ENCODE data around the gene VAPB. TPM values are rescaled to one million over a fixed set of nuclear protein-coding genes. Genes with fewer than 3 reads are reported as not detected.
"Not testable (repeated sequence)": the region's sequence is repeated elsewhere in the genome, so short reads cannot be mapped to it uniquely, and the experiment has no call there.

The VAPB gene
- total and polyA plus RNA-seq, 10 of the 15 experiments (the other 5 are each of a cell fraction or from before 2014, with no cell fraction given) = 3.2 to 28.6 (median 20.5) TPM

DNA sequence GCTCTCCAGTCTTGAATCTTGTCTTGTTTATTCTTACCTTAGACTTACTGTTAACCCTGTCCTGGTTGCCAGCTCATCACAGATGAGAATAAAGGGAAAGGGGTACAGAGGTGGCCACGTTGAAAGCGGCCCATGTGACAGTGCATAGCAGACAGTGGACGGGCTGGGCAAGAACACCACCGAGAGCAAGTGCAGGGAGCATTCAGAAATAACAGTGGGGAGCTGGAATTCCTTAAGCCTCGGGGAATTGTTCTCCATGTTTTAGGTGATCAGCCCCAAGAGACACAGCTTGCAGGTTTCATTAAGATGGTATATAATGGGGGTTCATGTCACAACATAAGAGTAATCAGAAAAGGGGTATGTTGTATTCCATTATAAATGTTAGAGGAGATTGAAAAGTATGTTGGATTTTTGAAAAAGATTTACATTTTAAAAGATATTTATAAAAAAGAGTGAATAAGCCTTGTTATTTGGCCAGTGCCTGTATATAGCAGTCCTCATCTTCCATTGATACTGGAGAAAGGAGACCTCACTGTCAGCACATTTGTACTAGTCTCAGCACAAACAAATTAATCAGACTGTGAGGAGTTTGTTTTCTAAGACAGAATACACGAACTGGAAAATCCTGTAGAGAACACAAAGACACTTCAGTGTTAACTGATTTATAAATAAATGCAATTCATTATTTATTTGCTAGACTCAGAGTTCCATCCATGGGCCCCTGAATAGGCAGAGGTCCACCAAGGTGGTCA is 35.4 kb downstream of the VAPB start:
- ATAC-seq = no peak
- Histone ChIP-seq H3K4me2 (ENCODE audit: control insufficient read depth, insufficient read depth) (no peak overlapping the region), H3K4me3 (no peak overlapping the region), H2AFZ (ENCODE audit: control insufficient read depth, low read depth, low read length) (no peak overlapping the region), H3K79me2 (ENCODE audit: control insufficient read depth, insufficient read depth, low read length) (peaks cover 14% of the 10 kb centered on the region), H3K36me3 (ENCODE audit: control insufficient read depth in 2 of 2, insufficient read depth in 2 of 2, low read length in 1 of 2) (peaks cover 7 to 25% of the 10 kb centered on the region in 2 experiments), H3K27ac (ENCODE audit: control insufficient read depth, insufficient read depth) (no peak overlapping the region), H3K9me3 (replicated peaks; ENCODE audit: control insufficient read depth, insufficient read depth, low read length) (no peaks in the 10 kb centered on the region; the same call in 2 of the 3 replicates), H4K20me1 (ENCODE audit: control insufficient read depth, insufficient read depth) (peaks cover 5% of the 10 kb centered on the region; the same call in 1 of the 2 replicates), H3K4me1 (ENCODE audit: control insufficient read depth, insufficient read depth, low read length) (no peaks in the 10 kb centered on the region), H3K9ac (ENCODE audit: control insufficient read depth, insufficient read depth, low read length) (no peak overlapping the region), H3K27me3 (replicated peaks in 1 of 2; ENCODE audit: control insufficient read depth in 2 of 2, insufficient read depth in 2 of 2, low read length in 1 of 2) (no peaks in the 10 kb centered on the region)
- SMC1A ChIA-PET (ENCODE audit: uncharacterized antibody, unreplicated experiment) = interaction anchor here (0.6 to 1.8 kb wide), 3 partner anchors 16 to 111 kb away, joined by 3 read pairs; no protein-coding TSS in a partner anchor
- no TSS peak for BruUV-seq (replicated peaks)
- no peak for TF ChIP-seq NBN (IDR thresholded peaks at IDR 0.05)
- no peak for TF ChIP-seq CBX5 (IDR thresholded peaks at IDR 0.05; ENCODE audit: low read depth)
- no peak for TF ChIP-seq YY1 (IDR thresholded peaks at IDR 0.05; ENCODE audit: low read depth, low read length)
- no peak for TF ChIP-seq USF2 (IDR thresholded peaks at IDR 0.05; ENCODE audit: borderline replicate concordance, low read depth, low read length)
- TF ChIP-seq IKZF1 (conservative IDR thresholded peaks at IDR 0.05) = no peak
- no peak for TF ChIP-seq BACH1 (IDR thresholded peaks at IDR 0.05; ENCODE audit: borderline replicate concordance)
- no peak for TF ChIP-seq HDAC2 (IDR thresholded peaks at IDR 0.05)
- TF ChIP-seq NFYA (IDR thresholded peaks at IDR 0.05; ENCODE audit: borderline replicate concordance, low read depth, low read length) = no peak
- TF ChIP-seq MXI1 (IDR thresholded peaks at IDR 0.05; ENCODE audit: low read depth, low read length) = no peak
- TF ChIP-seq PAX5 (IDR thresholded peaks at IDR 0.05; ENCODE audit: borderline replicate concordance, low read depth, low read length) = no peak
- no peak for TF ChIP-seq RBBP5 (conservative IDR thresholded peaks at IDR 0.05)
- no peak for TF ChIP-seq SIX5 (IDR thresholded peaks at IDR 0.05; ENCODE audit: low read depth, low read length, severe bottlenecking)
- WGBS (ENCODE audit: insufficient coverage, insufficient replicate concordance, low lambda C conversion rate, missing lambda C conversion rate) = over 99% methylated on average over 6 of the region's 6 CpGs
- DNase-seq (ENCODE audit: low read depth, low spot score) = no peak
- FAIRE-seq = no peak
- CTCF ChIA-PET = interaction anchor here (2.0 kb wide), 1 partner anchor 8 kb away, joined by 7 read pairs; no protein-coding TSS in a partner anchor
- RAD21 ChIA-PET (ENCODE audit: unreplicated experiment) = no interaction called here
- in situ Hi-C loops (cut with MboI) (loop anchor here (5.0 kb wide), 1 partner anchor 48 kb away; no protein-coding TSS in a partner anchor), intact Hi-C loops (cut with micrococcal nuclease; ENCODE audit: unreplicated experiment) (no loop called here)
- POLR2A ChIA-PET = interaction anchor here (0.6 to 1.0 kb wide), 3 partner anchors 36 to 133 kb away, joined by 3 to 6 read pairs (median 3); partner anchors contain the start of gene VAPB

DNA sequence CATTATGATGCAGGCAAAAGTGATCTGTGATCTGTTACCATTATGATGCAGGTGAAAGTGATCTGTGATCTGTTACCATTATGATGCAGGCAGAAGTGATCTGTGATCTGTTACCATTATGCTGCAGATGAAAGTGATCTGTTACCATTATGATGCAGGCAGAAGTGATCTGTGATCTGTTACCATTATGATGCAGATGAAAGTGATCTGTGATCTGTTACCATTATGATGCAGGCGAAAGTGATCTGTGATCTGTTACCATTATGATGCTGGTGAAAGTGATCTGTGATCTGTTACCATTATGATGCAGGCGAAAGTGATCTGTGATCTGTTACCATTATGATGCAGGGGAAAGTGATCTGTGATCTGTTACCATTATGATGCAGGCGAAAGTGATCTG is 38.5 kb downstream of the VAPB start:
- H2AFZ ChIP-seq (ENCODE audit: control insufficient read depth, low read depth, low read length); H3K4me2 ChIP-seq (ENCODE audit: control insufficient read depth, insufficient read depth); BruUV-seq (replicated peaks); H4K20me1 ChIP-seq (ENCODE audit: control insufficient read depth, insufficient read depth); RAD21 ChIA-PET (ENCODE audit: unreplicated experiment); intact Hi-C loops (cut with micrococcal nuclease; ENCODE audit: unreplicated experiment); H3K4me1 ChIP-seq (ENCODE audit: control insufficient read depth, insufficient read depth, low read length); H3K27ac ChIP-seq (ENCODE audit: control insufficient read depth, insufficient read depth); H3K4me3 ChIP-seq; CTCF ChIA-PET; H3K27me3 ChIP-seq (replicated peaks in 1 of 2; ENCODE audit: control insufficient read depth in 2 of 2, insufficient read depth in 2 of 2, low read length in 1 of 2); FAIRE-seq; SMC1A ChIA-PET (ENCODE audit: uncharacterized antibody, unreplicated experiment); DNase-seq (ENCODE audit: low read depth, low spot score); H3K9ac ChIP-seq (ENCODE audit: control insufficient read depth, insufficient read depth, low read length); POLR2A ChIA-PET; in situ Hi-C loops (cut with MboI); ATAC-seq; H3K9me3 ChIP-seq (replicated peaks; ENCODE audit: control insufficient read depth, insufficient read depth, low read length): not testable (repeated sequence)
- Histone ChIP-seq H3K79me2 (ENCODE audit: control insufficient read depth, insufficient read depth, low read length) (peaks cover 26% of the 10 kb centered on the region), H3K36me3 (ENCODE audit: control insufficient read depth in 2 of 2, insufficient read depth in 2 of 2, low read length in 1 of 2) (peaks cover 3 to 24% of the 10 kb centered on the region in 2 experiments)
- 73% methylated on average over 3 of the region's 3 CpGs for whole genome bisulfite sequencing (ENCODE audit: insufficient coverage, insufficient replicate concordance, low lambda C conversion rate, missing lambda C conversion rate)
